RKO (cell line): Measurements from ENCODE around the gene MGAT1.
"Not testable (repeated sequence)": the region's sequence is repeated elsewhere in the genome, so short reads cannot be mapped to it uniquely, and the experiment has no call there.

Source experiments
- DNase-seq: peaks from one replicate; pipeline ENCODE4 v3.0.0-alpha.2; 2016; ENCODE audit warnings: low spot score

Gene MGAT1

DNA sequence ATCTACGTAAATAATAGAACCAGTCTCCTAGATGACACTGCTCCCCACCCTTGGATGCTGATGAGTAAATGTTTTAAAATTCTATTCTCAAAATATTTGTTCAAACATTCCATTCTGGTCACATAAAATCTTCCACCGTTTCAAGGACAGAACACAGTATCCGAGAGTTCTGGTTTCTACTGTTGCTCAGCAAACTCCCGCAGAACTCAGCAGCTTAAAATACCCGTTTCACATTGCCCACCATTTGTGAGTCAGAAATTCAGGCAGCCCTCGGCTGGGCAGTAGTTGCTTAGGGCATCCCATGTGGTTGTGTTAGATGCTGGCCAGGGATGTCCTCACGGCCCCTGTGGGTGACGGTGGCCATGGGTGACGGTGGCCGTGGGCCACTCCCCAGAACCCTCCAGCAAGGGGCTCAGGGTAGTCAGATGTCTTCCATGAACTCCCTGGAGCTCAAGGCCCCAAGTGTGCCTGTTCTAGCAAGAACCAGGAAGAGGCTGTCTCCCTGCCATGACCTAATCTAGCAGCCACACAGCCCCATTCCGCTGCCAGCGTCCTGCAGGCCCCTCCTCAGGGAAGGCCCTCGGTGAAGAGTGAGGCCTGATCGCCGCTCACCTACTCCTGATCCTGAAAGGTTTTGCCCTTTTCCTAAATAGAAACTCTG, 17.4 kb downstream of the MGAT1 start:
- no peak for DNase-seq

DNA sequence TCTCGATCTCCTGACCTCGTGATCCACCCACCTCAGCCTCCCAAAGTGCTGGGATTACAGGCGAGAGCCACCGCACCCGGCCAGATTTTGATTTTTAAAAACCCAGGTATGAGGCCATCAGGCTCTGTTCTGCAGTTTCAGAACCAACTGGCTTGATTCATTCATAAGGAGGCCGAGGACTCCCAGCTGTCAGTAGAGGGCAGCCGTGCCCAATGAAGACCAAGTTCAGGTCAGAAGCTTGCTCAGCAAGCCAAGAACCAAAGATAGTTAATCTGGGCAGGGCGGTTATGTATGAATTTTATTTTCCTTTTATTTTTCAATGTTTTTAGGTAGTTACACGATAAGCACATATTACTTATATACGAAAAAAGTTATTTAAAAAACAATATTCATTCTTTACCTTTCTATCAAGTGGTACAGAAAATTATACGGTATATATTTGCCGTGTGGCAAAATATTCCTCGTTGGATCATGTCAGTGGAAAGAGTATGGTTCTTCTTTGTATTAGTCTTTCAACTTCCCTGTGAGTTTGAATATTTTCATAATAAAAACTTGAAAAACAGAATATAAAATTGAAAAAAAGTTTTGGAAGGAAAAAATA, 18.0 kb downstream of the MGAT1 start:
- DNase-seq, result peak; percentile 81

DNA sequence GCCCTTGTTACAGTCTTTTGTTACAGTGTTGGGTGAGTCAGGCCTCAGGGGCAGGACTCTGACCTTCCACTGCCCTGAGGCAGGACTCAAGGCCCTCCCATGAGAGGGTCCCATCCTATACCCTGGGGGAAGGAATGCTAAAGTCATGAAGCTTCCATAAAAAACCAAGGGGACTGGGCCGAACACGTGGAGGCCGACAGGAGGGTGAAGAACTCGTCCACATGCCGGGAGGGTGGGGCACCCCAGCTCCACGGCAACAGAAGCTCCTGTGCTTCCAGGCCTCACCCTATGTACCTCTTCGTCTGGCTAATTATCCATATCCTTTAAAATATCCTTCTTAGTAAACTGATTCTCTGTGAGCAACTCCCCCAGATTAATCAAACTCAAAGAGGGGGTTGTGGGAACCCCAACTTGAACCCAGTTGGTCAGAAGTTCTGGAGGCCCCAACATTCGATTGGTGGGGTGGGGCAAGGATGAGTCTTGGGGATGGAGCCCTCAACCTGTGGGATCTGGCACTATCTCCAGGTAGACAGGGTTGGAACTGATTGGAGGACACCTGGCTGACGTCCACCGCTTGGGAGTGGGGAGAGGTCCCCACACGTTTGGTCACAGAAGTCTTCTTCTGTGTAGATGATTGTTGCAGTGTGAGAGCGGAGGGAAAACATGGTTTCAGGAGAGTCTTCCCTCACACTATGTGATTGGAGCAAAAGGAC, 19.1 kb downstream of the MGAT1 start:
- DNase-seq, result no peak

DNA sequence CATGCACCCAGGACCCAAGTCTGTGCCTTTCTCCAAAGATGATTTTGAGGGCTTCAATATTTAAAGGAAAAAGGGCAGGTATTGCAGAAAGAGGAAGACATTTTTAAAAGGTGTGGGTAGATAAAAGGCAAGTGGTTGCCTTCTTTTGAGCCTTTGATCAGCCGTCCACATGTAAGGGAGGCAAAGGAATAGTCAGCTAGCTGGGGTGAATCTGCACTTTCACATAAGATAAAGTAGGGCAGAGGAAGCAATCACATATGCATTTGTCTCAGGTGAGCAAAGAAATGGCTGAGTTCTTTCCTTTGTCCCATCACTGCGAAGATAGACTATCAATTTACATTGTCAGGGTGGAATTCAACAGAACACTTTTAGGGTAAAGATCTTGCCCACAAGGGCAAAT, 19.9 kb downstream of the MGAT1 start:
- no peak for DNase-seq

DNA sequence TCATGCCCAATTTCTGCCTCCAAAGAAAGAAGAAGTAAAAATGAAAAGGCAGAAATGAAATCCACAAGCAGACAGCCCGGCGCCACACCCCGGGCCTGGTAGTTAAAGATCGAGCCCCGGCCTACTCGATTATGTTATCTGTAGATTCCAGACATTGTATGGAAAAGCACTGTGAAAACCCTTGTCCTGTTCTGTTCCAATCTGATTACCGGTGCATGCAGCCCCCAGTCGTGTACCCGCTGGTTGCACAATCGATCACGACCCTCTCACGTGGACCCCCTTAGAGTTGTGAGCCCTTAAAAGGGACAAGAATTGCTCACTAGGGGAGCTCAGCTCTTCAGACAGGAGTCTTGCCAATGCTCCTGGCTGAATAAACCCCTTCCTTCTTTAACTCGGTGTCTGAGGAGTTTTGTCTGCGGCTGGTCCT, 20.7 kb downstream of the MGAT1 start:
- not testable (repeated sequence) for DNase-seq

DNA sequence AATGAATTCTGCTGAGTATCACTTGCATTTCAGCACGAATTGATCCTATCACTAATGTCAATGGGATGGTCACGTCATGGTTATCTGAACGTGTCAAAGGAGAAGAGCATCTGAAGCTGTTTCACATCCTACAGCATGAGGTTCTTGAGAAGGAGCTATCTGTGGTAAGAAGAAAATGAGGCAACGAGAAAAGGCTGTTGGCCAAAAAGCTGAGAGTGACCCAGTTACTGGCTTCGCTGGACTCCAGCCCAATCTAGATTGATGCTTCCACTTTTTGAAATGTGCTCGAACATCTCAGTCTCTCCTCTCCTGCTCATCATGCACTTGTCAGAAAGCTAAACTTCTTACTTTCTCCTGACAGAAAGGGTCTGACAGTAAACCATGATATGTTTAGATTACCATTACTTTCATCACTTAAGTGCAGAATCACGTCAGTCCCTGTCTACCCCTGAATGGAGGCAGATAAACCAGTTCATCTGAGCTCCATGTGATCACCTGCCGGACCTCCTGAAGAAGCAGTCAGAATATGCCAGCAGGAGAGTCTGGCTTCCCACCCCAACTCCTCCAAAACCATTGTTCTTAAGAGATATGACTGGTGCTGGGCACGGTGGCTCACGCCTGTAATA, 22.5 kb downstream of the MGAT1 start:
- no peak for DNase-seq

DNA sequence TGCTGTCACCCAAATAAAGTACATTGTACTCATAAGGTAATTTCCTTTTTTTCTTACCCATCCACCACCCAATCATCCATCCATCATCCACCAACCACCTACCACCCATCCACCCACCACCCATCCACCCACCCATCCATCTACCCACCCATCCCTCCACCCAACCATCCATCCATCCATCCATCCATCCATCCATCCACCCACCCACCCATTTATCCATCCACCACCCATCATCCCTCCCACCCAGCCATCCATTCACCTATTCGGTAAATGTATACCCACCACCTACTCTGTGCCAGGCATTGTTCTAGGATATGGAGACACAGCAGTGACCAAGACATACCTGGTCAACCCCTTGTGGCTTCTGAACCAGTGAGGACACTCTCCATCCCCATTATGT, 25.1 kb downstream of the MGAT1 start:
- no peak for DNase-seq

DNA sequence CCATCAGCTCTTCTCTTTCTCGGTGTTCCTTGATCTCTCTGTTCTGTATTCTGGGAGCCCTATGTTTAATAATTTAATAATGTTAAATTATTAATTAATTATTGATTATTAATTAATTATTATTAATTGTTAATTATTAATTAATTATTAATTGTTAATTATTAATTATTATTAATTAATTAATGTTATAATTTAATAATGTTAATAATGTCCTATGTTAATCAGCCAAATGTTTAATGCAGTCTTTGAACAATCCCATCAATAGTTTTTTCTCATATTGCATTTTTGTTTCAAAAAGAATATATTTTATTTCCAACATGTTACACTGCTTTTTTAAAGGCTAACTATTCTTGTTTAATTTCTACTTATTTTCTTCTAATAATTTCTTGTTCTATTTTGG, 26.2 kb downstream of the MGAT1 start:
- no peak for DNase-seq

DNA sequence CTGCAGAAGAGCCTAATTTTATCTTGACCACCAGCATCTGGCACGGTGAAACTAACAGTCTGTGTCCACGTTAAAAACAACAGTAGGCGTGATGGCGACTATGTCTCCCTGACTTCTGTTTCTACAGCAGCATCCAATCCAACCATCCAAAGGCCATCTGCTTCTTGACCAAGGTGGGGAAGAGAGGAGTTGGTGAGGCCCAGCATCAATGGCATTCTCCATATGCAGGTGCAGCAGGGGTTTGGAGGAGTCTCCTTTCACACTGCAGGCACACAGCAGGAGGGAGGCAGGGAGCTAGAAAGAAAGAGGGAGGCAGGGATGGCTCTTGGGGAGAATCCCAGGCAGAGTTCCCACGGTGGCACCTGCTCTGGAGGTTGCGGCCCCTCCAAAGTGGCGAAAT, 27.0 kb downstream of the MGAT1 start:
- no peak for DNase-seq

DNA sequence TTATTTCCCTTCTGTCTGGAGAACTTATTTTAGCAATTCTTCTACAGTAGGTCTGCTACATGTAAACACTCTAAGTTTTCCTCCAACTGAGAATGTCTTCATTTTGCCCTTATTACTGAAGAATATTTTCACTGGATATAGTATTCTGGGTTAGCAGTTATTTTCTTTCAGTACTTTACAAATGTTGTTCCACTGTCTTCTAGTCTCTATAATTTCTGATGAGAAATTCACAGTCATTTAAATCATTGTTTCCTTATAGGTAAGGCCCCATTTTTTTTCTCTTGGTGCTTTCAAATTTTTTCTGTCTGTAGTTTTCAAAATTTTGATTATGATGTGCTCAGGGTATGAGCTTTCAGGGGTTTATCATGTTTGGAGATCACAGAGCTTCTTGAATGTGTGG, 30.8 kb downstream of the MGAT1 start:
- no peak for DNase-seq

DNA sequence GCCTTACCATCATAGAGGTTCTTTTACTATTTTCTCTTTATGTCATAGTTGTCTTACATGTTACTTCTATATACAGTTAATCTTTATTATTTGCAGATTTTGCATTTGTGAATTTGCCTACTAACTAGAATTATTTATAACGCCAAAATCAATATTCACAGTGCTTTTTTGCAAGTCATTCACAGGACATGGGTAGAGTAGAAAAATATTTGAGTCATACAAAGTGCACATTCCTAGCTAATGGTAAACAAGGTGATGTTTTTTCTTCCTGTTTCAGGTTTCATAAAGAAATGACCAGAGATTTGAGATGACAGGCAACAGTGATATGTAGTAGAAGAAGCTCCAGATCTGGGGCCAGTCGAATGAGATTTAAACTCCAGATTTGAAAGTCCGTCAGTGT, 32.8 kb downstream of the MGAT1 start:
- DNase-seq, result no peak

DNA sequence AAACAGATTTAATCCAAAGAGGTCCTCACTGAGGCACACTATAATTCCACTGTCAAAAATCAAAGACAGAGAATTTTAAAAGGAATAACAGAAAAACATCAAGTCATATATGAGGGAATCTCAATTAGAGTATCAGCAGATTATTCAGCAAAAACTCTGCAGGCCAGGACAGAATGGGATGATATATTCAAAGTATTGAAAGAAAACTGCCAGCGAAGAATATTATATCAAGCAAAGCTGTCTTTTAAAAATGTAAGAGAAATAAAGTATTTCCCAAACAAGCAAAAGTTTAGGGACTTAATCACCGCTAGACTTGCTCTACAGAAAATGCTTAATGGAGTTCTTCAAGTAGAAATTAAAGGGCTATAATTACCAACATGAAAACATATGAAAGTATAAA, 47.0 kb downstream of the MGAT1 start:
- no peak for DNase-seq

DNA sequence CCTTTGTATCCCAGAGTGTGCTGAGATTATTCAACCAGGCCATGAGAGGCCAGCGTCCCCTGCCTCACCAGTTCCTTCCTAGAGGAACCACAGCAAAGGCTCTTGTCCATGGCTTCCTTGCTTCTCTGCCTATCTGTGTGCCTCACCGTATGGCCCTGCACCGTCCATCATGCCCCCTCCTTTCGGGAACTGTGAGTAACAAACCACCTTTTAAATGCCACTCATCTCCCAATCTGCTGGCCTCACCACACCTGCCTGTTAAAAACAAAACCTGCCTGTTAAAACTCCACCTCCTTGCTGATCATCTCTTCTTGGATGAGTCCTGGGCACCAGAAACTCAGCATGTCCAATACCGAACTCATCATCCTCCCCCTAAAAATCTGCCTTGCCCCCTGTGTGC, 58.4 kb downstream of the MGAT1 start:
- DNase-seq, result no peak

DNA sequence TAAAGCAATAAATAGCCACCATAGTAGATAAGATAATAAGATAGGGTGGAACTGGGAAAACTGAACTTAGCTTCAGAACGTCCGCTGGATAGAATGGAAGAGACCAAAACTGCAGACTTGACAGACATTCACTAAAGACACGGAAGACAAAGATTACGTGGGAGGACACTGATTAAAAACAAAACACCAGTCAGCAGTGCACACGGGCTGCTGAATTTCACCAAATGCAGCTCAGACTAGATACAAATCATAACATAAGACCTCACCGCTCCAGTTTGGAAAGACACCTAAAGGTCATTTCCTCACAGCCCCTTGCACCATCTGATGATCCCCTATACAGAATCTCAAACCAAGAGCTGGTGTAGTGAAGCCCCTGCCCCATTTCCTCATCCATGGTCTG, 59.9 kb downstream of the MGAT1 start:
- DNase-seq, result no peak

DNA sequence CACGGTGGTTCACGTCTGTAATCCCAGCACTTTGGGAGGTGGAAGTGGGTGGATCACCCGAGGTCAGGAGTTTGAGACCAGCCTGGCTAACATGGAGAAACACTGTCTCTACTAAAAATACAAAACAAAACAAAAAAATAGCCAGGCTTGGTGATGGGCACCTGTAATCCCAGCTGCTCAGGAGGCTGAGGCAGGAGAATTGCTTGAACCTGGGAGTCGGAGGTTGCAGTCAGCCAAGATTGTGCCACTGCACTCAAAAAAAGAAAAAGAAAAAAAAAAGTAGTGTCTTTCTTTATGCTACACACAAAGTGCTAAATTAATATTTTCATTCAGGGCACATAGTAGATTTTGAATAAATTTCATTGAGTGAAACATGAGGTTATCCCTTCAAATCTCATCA, 61.7 kb downstream of the MGAT1 start:
- not testable (repeated sequence) for DNase-seq

DNA sequence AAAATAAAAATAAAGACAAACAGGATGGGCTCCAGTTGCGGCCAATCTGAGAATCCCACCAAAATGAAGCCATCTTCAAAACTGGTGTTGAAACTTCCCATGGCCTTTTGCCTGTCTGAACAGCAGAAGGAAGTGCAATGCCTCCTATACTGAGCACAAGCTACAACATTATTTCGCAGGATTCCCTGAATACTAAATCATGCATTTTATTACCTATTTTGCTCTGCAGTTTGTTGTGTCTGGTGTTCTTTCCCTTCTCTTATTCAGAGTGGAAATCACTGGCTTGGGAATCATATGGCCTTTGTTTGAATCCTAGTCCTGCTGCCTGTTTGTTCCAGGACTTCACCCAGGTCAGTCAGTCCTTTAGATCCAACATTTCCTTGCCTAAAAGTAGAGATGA, 62.6 kb downstream of the MGAT1 start, which contains the start of gene OR2Y1:
Gene OR2Y1, minus strand, starts transcription at position 101 of the 400 bp plus-strand sequence. Its CDS starts 0 bp downstream, at position 101.
- no peak for DNase-seq

DNA sequence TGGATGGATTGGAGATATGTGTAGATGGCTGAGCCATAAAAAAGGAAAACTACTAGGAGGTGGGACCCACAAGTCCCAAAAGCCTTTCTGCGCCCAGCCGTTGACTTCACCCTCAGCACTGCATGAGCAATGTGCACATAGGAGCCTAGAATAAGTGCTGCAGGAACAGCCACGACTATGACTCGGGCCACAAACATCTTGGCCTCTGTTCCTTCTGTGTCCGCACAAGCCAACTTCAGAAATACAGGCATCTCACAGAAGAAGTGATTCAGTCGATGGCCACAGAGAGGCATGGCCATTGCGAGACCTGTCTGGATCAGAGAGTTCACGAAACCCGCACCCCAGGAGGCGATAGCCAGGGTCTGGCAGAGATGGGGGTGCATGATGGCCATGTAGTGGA, 63.3 kb downstream of the MGAT1 start:
- peak; percentile 3 for DNase-seq

DNA sequence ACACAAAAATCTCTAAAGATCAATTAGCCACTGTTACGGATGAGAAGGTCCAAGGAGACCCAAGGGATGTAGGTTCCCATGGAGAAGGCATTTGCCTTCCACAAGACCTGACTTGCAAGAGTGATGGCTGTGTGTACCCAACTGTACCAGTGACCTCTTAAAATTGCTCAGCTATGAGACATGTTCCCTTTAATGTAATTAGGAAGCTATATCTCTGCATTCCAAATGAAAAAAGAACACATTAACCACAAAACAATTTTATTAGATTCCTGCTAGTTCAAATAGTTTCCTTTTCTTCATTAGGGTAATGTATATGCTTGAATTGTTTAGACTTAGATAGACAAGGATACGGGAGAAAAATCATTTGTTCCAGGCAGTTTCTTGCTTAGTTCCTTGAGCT, 66.1 kb downstream of the MGAT1 start:
- no peak for DNase-seq
